LNCAP (cell line): ENCODE results near the gene MB.

Source experiments
- TF ChIP-seq, protein P1 (sequence below): fragments of 450-650 bp; IDR thresholded peaks from 2 replicates; pipeline ENCODE4 v1.5.1; 2017; ENCODE audit warnings: mild to moderate bottlenecking

MB gene

GRCh38 chr22:35589071-35589755, 27.9 kb downstream of the MB start:
- TF ChIP-seq, protein P1, sequence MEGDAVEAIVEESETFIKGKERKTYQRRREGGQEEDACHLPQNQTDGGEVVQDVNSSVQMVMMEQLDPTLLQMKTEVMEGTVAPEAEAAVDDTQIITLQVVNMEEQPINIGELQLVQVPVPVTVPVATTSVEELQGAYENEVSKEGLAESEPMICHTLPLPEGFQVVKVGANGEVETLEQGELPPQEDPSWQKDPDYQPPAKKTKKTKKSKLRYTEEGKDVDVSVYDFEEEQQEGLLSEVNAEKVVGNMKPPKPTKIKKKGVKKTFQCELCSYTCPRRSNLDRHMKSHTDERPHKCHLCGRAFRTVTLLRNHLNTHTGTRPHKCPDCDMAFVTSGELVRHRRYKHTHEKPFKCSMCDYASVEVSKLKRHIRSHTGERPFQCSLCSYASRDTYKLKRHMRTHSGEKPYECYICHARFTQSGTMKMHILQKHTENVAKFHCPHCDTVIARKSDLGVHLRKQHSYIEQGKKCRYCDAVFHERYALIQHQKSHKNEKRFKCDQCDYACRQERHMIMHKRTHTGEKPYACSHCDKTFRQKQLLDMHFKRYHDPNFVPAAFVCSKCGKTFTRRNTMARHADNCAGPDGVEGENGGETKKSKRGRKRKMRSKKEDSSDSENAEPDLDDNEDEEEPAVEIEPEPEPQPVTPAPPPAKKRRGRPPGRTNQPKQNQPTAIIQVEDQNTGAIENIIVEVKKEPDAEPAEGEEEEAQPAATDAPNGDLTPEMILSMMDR = no peak

DNA sequence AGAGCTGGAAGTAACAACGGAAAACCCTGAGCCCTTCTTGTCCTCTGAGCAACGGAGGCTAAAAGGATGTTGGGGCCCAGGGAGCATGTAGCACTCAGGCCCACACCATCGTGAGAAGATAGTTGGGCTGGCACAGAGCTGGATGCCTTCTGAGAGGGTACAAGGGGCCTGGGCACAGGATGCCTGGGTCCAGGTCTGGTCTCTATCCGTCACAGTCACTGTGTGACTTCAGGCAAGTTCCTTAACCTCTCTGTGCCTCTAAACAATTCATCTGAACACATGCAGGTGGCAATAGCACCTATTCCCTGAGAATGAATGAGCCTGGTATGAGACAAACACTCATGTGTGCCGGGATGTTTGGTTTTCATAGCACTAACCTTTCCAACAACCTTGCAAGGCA, 29.2 kb downstream of the MB start:
- TF ChIP-seq, protein P1 = no peak

GRCh38 chr22:35587447-35587870, 29.7 kb downstream of the MB start:
- TF ChIP-seq, protein P1 = no peak

DNA sequence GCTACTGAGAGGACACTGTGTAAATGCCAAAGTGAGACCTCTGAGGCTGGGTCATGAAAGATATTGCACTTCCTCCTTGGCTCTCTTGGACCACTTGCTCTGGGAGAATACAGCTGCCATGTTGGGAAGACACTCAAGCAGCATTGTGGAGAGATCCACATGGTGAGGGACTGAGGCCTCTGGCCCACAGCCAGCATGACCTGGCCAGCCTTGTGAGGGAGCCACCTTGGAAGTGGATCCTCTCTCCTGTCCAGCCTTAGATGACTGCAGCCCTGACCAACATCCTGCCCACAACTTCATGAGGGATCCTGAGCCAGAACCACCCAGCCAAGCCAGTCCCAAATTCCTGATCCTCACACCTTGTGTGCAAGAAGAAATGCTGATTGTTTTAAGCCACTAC, 30.4 kb downstream of the MB start:
- TF ChIP-seq, protein P1 = no peak

DNA sequence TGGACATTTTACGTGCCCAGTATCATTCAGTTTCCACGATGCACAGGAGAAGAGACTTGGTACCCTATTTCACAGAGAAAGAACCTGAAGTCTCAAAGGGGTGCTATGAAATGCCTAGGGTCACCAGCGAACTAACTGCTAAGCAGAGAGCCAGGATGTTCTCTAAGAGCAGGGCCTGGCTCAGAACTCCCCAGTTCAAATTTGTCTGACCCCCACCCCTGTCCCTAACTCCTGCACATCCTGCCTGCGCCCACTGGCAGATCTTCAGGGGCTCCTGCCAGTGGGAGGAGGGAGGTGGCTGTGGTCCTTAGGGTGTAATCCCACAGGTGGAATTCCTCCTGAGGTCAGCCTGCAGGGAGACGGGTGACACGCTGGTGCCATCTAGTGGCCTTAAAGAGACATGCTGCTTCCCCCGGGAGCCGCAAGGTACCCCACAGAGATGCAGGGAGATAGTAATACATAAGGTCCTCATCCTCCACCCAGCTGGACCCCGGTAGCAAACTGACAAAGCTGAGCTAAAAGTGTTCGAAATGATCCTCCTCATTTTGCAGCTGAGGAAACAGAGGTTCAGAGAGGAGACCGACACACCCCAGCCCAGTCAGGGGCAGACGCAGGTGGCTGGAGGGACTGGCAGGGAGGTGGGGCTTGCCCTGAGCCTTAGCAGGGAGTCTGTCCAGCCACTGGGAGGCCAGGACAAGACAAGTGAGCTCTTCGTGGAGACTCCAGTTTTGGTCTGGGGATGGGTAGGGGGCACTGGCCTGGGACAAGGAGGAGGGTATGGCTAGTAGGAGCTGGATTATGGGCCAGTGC, 34.1 kb downstream of the MB start:
- TF ChIP-seq, protein P1 = peak; percentile 93

DNA sequence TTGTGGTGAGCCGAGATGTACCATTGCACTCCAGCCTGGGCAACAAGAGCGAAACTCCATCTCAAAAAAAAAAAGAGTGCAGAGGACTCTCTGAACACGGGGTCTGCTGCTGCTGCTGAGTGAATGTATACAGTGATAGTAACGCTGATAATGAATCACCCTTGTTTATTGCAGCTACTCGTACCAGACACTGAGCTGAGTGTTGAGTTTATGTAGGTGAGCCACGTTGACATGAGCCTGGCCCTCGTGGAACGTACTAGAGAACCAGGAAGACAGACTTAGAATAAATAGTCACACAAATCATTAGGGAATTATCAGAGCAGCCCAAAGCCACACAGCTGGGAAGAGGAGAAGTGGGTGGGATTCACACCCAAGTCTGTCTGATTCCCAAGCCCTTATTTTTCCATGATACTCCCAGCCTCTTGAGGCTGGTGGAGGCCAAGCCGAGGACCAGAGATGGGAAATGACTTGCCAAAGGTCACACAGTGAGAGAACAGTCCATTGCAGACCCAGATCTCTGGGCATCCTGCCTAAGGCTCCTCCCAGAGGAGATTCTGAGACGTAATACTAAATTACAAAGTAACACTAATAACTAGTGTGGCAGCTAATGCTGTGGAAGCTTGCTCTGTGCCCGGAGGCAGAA, 34.8 kb downstream of the MB start:
- TF ChIP-seq, protein P1 = no peak

GRCh38 chr22:35581023-35581413, 36.1 kb downstream of the MB start:
- TF ChIP-seq, protein P1 = no peak
